HepG2 (cell line): ENCODE data around the gene HMG20B. TPM values are rescaled to one million over a fixed set of nuclear protein-coding genes. Genes with fewer than 3 reads are reported as not detected.

Experiments used
- ETV6 ChIP-seq: sonication (generic); formaldehyde crosslinking; conservative IDR thresholded peaks from 2 replicates; pipeline ENCODE4 v1.4.0; 2020; ENCODE audit warnings: missing genetic modification reagents
- HINFP ChIP-seq: sonication (generic); formaldehyde crosslinking; IDR thresholded peaks from 2 replicates; pipeline ENCODE4 v1.4.0; 2020; ENCODE audit warnings: low read depth, mild to moderate bottlenecking, missing genetic modification reagents
- NFAT5 ChIP-seq: sonication (generic); formaldehyde crosslinking; IDR thresholded peaks from 2 replicates; pipeline ENCODE4 v1.4.0; 2020; ENCODE audit warnings: missing genetic modification reagents
- PATZ1 ChIP-seq: sonication (generic); formaldehyde crosslinking; IDR thresholded peaks from 2 replicates; pipeline ENCODE4 v1.4.0; 2020; ENCODE audit warnings: missing genetic modification reagents
- RARA ChIP-seq: IDR thresholded peaks from 2 replicates; pipeline ENCODE4 v1.6.1; 2016; ENCODE audit warnings: missing genetic modification reagents, missing compliant biosample characterization
- SMAD3 ChIP-seq: sonication (generic); formaldehyde crosslinking; IDR thresholded peaks from 2 replicates; pipeline ENCODE4 v1.4.0; 2020; ENCODE audit warnings: missing genetic modification reagents
- SPEN ChIP-seq: sonication (generic); formaldehyde crosslinking; IDR thresholded peaks from 2 replicates; pipeline ENCODE4 v1.5.1; 2020; ENCODE audit warnings: low read depth, mild to moderate bottlenecking, missing genetic modification reagents
- TBX3 ChIP-seq: fragments of 450-650 bp; IDR thresholded peaks from 2 replicates; pipeline ENCODE4 v1.6.1; 2017; ENCODE audit warnings: antibody characterized with exemption, mild to moderate bottlenecking, inconsistent platforms, borderline replicate concordance
- ZNF383 ChIP-seq: sonication (generic); formaldehyde crosslinking; IDR thresholded peaks from 2 replicates; pipeline ENCODE4 v1.4.0; 2020; ENCODE audit warnings: missing genetic modification reagents, mild to moderate bottlenecking, borderline replicate concordance
- ZNF501 ChIP-seq: sonication (generic); formaldehyde crosslinking; IDR thresholded peaks from 2 replicates; pipeline ENCODE4 v1.5.1; 2020; ENCODE audit warnings: mild to moderate bottlenecking, moderate library complexity, missing genetic modification reagents
- ZNF597 ChIP-seq: sonication (generic); formaldehyde crosslinking; IDR thresholded peaks from 2 replicates; pipeline ENCODE4 v1.5.0; 2020; ENCODE audit warnings: missing genetic modification reagents
- ZNF691 ChIP-seq: sonication (generic); formaldehyde crosslinking; IDR thresholded peaks from 2 replicates; pipeline ENCODE4 v1.4.0; 2020; ENCODE audit warnings: missing genetic modification reagents, low read depth, mild to moderate bottlenecking, borderline replicate concordance
- ZNF720 ChIP-seq: sonication (generic); formaldehyde crosslinking; IDR thresholded peaks from 2 replicates; pipeline ENCODE4 v1.4.0; 2020; ENCODE audit warnings: missing genetic modification reagents
- ZNF790 ChIP-seq: sonication (generic); formaldehyde crosslinking; IDR thresholded peaks from 2 replicates; pipeline ENCODE4 v1.8.0; 2022; ENCODE audit warnings: missing genetic modification reagents, mild to moderate bottlenecking, borderline replicate concordance
- ZNF800 ChIP-seq: sonication (generic); formaldehyde crosslinking; IDR thresholded peaks from 2 replicates; pipeline ENCODE4 v1.4.0; 2020; ENCODE audit warnings: missing genetic modification reagents
- polyA plus RNA-seq, 8 experiments: library from polyadenylated mRNA; depleted of rRNA in 3 of 8; stranded (reverse) in 7 of 8; unstranded in 1 of 8; fragments of >200 nt; fragmentation: Illumina TruSeq in 4 of 8; extraction: Trizol in 4 of 8; gene quantifications; 2 replicates each; pipeline versions ENCODE4 v1.2.1 to v1.2.3, GENCODE V29; 2011 to 2016; ENCODE audit warnings: low read depth in 4 of 8, missing spikeins in 1 of 8, mixed read lengths in 1 of 8; ENCODE audit not compliant: insufficient read depth in 1 of 8
- total RNA-seq, 5 experiments: library from RNA; depleted of rRNA; stranded (reverse); fragments of >200 nt; fragmentation: Illumina TruSeq; extraction: Trizol; gene quantifications; 2 replicates each; pipeline ENCODE4 v1.2.3, GENCODE V29; 2016; ENCODE audit warnings: low read depth in 1 of 5

HMG20B gene
- total and polyA plus RNA-seq, 2 of the 13 experiments (the other 11 are each of a cell fraction or from before 2014, with no cell fraction given) = 23.9 to 29.2 TPM

GRCh38 chr19:3573858-3574637, 1.3 kb downstream of the HMG20B start (continued):
- no peak for TF ChIP-seq ZNF691
- TF ChIP-seq SPEN (CRISPR knock-in tag) = 0 out of 2 replicates have a peak, but pooled peaks have one; percentile 8
- TF ChIP-seq ZNF501 (CRISPR knock-in tag) = no peak
- TF ChIP-seq HINFP = no peak
- peak; percentile 25; the same call in 1 of the 2 replicates for TF ChIP-seq PATZ1 (CRISPR knock-in tag)
- TF ChIP-seq SMAD3 (CRISPR knock-in tag) = no peak
- TF ChIP-seq ZNF597 (CRISPR knock-in tag) = no peak
- TF ChIP-seq ZNF383 (CRISPR knock-in tag) = no peak
- no peak for TF ChIP-seq ZNF790 (CRISPR knock-in tag)
- TF ChIP-seq ZNF720 (CRISPR knock-in tag) = no peak
- TF ChIP-seq TBX3 = no peak
- no peak for TF ChIP-seq ETV6 (CRISPR knock-in tag)
- no peak for TF ChIP-seq NFAT5 (CRISPR knock-in tag)
- TF ChIP-seq RARA = no peak
- TF ChIP-seq ZNF800 (CRISPR knock-in tag) = no peak
